Esophagus squamous epithelium (tissue), 4 donors: Measurements from ENCODE around the gene RMI2.

Source experiments
- POLR2A ChIP-seq, 4 donors: fragments of 450-650 bp; IDR thresholded peaks; one replicate each; pipeline ENCODE4 v1.6.1; 2017; ENCODE audit warnings: antibody characterized with exemption in 4 of 4, mild to moderate bottlenecking in 4 of 4, moderate library complexity in 3 of 4
- TF ChIP-seq, protein P1 (sequence below), 6 experiments: fragments of 450-650 bp in 4 of 6; fragments of 200-600 bp in 2 of 6; sonication (generic) in 2 of 6; IDR thresholded peaks; one replicate each; pipeline ENCODE4 v1.5.1; 2016 to 2019; ENCODE audit warnings: antibody characterized with exemption in 6 of 6, mild to moderate bottlenecking in 4 of 6, moderate library complexity in 4 of 6

DNA sequence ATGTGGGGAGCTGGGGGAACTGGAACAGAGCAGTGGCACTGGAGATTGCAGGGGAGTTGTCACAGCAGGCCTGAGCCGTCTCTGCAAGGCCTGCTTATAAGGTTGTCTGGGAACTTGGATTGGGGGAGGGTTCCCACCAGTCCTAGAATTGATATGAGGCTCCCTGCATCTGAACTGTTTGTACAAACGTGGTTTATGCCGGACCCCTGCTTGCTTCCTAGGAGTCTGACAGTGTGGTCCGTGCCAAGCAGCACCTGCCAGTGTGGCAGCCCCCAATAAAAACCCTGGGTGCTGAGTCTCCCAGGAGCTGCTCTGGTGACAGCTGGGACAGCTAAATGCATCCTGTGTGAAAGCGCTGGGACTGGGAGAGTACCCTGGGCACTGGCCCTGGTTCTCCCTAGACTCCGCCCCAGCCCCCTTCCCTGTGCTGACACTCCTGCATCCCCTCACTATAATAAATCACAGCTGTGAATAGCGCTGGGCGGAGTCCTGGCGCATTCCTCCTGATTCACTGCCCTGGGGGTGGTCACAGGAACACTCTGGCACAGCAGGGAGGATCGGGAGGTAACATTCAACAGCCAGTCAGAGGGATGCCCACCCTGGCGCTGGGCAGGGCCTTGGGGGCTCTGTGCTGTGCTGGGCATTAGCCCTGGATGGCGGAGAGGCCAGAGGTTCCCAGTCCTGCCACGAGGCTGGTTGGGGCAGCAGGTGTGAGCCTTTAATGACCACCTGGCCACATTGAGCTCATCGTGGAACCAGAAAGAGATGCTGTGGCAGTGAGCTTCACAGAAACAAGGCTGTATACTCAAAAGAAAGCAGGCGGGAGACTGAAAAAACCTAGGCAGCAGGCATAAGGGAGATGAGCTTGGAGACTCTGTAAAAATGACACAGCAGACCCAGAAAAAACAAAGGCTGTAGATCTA is 45.6 kb downstream of the RMI2 start:
- TF ChIP-seq, protein P1, sequence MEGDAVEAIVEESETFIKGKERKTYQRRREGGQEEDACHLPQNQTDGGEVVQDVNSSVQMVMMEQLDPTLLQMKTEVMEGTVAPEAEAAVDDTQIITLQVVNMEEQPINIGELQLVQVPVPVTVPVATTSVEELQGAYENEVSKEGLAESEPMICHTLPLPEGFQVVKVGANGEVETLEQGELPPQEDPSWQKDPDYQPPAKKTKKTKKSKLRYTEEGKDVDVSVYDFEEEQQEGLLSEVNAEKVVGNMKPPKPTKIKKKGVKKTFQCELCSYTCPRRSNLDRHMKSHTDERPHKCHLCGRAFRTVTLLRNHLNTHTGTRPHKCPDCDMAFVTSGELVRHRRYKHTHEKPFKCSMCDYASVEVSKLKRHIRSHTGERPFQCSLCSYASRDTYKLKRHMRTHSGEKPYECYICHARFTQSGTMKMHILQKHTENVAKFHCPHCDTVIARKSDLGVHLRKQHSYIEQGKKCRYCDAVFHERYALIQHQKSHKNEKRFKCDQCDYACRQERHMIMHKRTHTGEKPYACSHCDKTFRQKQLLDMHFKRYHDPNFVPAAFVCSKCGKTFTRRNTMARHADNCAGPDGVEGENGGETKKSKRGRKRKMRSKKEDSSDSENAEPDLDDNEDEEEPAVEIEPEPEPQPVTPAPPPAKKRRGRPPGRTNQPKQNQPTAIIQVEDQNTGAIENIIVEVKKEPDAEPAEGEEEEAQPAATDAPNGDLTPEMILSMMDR (IDR thresholded peaks at IDR 0.05), result no peak
- no peak for TF ChIP-seq POLR2A (IDR thresholded peaks at IDR 0.05)
